GM12865 (cell line): ENCODE measurements around the gene PRG3.

ENCODE experiments used
- DNase-seq: peaks from one replicate; pipeline ENCODE4 v3.0.0; 2010; ENCODE audit warnings: low read depth
- H3K4me3 ChIP-seq: 2 replicates; pipeline ENCODE4 v1.5.1; 2011; ENCODE audit warnings: mild to moderate bottlenecking, low read depth, low read length, control low read depth
- CTCF ChIP-seq: IDR thresholded peaks from 2 replicates; pipeline ENCODE4 v1.5.1; 2011; ENCODE audit warnings: low read length, control low read depth, low read depth, inconsistent platforms; ENCODE audit not compliant: insufficient read depth; ENCODE audit errors: missing control alignments

PRG3 gene

GRCh38 chr11:57419146-57419545 is 38.2 kb upstream of the PRG3 start:
- H3K4me3 ChIP-seq, result no peak overlapping the region
- no peak for DNase-seq
- TF ChIP-seq CTCF, result no peak

- H3K4me3 ChIP-seq, result no peak overlapping the region
- TF ChIP-seq CTCF, result no peak
- DNase-seq, result no peak
Observed at GRCh38 chr11:57418131-57418530, 37.2 kb upstream of the PRG3 start.

GRCh38 chr11:57417056-57417455 is 36.1 kb upstream of the PRG3 start:
- no peak for DNase-seq
- H3K4me3 ChIP-seq, result no peak overlapping the region
- no peak for TF ChIP-seq CTCF

- no peak for DNase-seq
- H3K4me3 ChIP-seq, result no peak overlapping the region
- no peak for TF ChIP-seq CTCF
Observed at GRCh38 chr11:57416436-57416835, 35.5 kb upstream of the PRG3 start.

- no peak for DNase-seq
- TF ChIP-seq CTCF, result no peak
- no peak overlapping the region for H3K4me3 ChIP-seq
Observed at GRCh38 chr11:57414612-57415212, 33.8 kb upstream of the PRG3 start.

GRCh38 chr11:57413681-57414080 is 32.7 kb upstream of the PRG3 start:
- no peak for DNase-seq
- TF ChIP-seq CTCF, result no peak
- no peak overlapping the region for H3K4me3 ChIP-seq

GRCh38 chr11:57410287-57410686 is 29.3 kb upstream of the PRG3 start:
- no peak for TF ChIP-seq CTCF
- no peak overlapping the region for H3K4me3 ChIP-seq
- no peak for DNase-seq
